Neural cell (in vitro differentiated cells): Measurements from ENCODE around the gene CRAMP1. TPM values are rescaled to one million over a fixed set of nuclear protein-coding genes. Genes with fewer than 3 reads are reported as not detected.

Experiments
- H2AFZ ChIP-seq: fragments of 200-600, 300-800 bp; sonication (generic), shearing (Covaris generic); 2 replicates; pipeline ENCODE4 v1.6.0; 2014; ENCODE audit warnings: low read depth, mild to moderate bottlenecking, antibody characterized with exemption, low read length, moderate library complexity
- H3F3A ChIP-seq: fragments of 200-600 bp; shearing (Covaris generic); 2 replicates; pipeline ENCODE4 v1.6.1; 2016; ENCODE audit warnings: mild to moderate bottlenecking, moderate library complexity, mixed read lengths, antibody characterized with exemption, low read length; ENCODE audit not compliant: insufficient read depth, poor library complexity, severe bottlenecking
- H3K27ac ChIP-seq: fragments of 200-600, 300-800 bp; sonication (generic), shearing (Covaris generic); 2 replicates; pipeline ENCODE4 v1.5.1; 2014; ENCODE audit warnings: mild to moderate bottlenecking, low read length, moderate library complexity
- H3K27me3 ChIP-seq: fragments of 300-800, 200-600 bp; sonication (generic), shearing (Covaris generic); 2 replicates; pipeline ENCODE4 v1.6.0; 2014; ENCODE audit warnings: mild to moderate bottlenecking, low read depth, low read length, moderate library complexity; ENCODE audit not compliant: insufficient read depth
- H3K36me3 ChIP-seq: fragments of 300-800, 200-600 bp; sonication (generic), shearing (Covaris generic); 2 replicates; pipeline ENCODE4 v1.5.1; 2014; ENCODE audit warnings: mild to moderate bottlenecking, antibody characterized with exemption, low read length, moderate library complexity; ENCODE audit not compliant: insufficient read depth
- H3K4me2 ChIP-seq: fragments of 300-800, 200-600 bp; sonication (generic), shearing (Covaris generic); 2 replicates; pipeline ENCODE4 v1.6.0; 2014; ENCODE audit warnings: mild to moderate bottlenecking, low read length
- H3K4me3 ChIP-seq: fragments of 300-800, 200-600 bp; sonication (generic), shearing (Covaris generic); 2 replicates; pipeline ENCODE4 v1.5.1; 2014; ENCODE audit warnings: mild to moderate bottlenecking, low read length, moderate library complexity
- H3K79me2 ChIP-seq: fragments of 200-600 bp; shearing (Covaris generic); replicated peaks from 2 replicates; pipeline ENCODE4 v1.6.0; 2014; ENCODE audit warnings: mild to moderate bottlenecking, low read length, moderate library complexity; ENCODE audit not compliant: insufficient read depth
- H3K9ac ChIP-seq: fragments of 300-800, 200-600 bp; sonication (generic), shearing (Covaris generic); 2 replicates; pipeline ENCODE4 v1.6.1; 2016; ENCODE audit warnings: mild to moderate bottlenecking, low read length, mixed read lengths
- H3K9me2 ChIP-seq: fragments of 200-600 bp; shearing (Covaris generic); 2 replicates; pipeline ENCODE4 v1.6.1; 2016; ENCODE audit warnings: mild to moderate bottlenecking, low read length, mixed read lengths; ENCODE audit not compliant: insufficient read depth
- H3K9me3 ChIP-seq: fragments of 200-600, 300-800 bp; sonication (generic), shearing (Covaris generic); 2 replicates; pipeline ENCODE4 v1.6.1; 2016; ENCODE audit warnings: mild to moderate bottlenecking, mixed run types, low read length, moderate library complexity, mixed read lengths
- H4K20me1 ChIP-seq: fragments of 200-600 bp; shearing (Covaris generic); 2 replicates; pipeline ENCODE4 v1.6.1; 2016; ENCODE audit warnings: mild to moderate bottlenecking, mixed run types; ENCODE audit not compliant: insufficient read depth
- EP300 ChIP-seq: fragments of 450-650 bp; conservative IDR thresholded peaks from 2 replicates; pipeline ENCODE4 v1.6.1; 2014; ENCODE audit warnings: antibody characterized with exemption, mild to moderate bottlenecking, moderate library complexity; ENCODE audit not compliant: poor library complexity, severe bottlenecking
- EZH2 ChIP-seq: fragments of 200-600, 300-800 bp; shearing (Covaris generic), sonication (generic); IDR thresholded peaks from 2 replicates; pipeline ENCODE4 v1.6.1; 2014; ENCODE audit warnings: antibody characterized with exemption, low read length, borderline replicate concordance, mild to moderate bottlenecking; ENCODE audit not compliant: insufficient read depth, poor library complexity, severe bottlenecking
- MXI1 ChIP-seq: fragments of 450-650 bp; conservative IDR thresholded peaks from 2 replicates; pipeline ENCODE4 v1.6.1; 2014; ENCODE audit warnings: antibody characterized with exemption, mild to moderate bottlenecking; ENCODE audit not compliant: poor library complexity, severe bottlenecking
- POLR2AphosphoS5 ChIP-seq: IDR thresholded peaks from 2 replicates; pipeline ENCODE4 v1.6.1; 2012
- RAD21 ChIP-seq: fragments of 450-650 bp; conservative IDR thresholded peaks from 2 replicates; pipeline ENCODE4 v1.6.1; 2014; ENCODE audit warnings: antibody characterized with exemption, mild to moderate bottlenecking, moderate library complexity
- SMC3 ChIP-seq: fragments of 450-650 bp; conservative IDR thresholded peaks from 2 replicates; pipeline ENCODE4 v1.6.1; 2014; ENCODE audit warnings: antibody characterized with exemption, mild to moderate bottlenecking, moderate library complexity; ENCODE audit not compliant: poor library complexity
- TAF1 ChIP-seq: IDR thresholded peaks from 2 replicates; pipeline ENCODE4 v1.6.1; 2012; ENCODE audit warnings: low read depth
- polyA plus RNA-seq: library from polyadenylated mRNA; depleted of rRNA; stranded (reverse); fragments of >200 nt; gene quantifications from 2 replicates; pipeline ENCODE4 v1.2.3, GENCODE V29; 2014
- TF ChIP-seq, protein P1 (sequence below): fragments of 450-650 bp; IDR thresholded peaks from 2 replicates; pipeline ENCODE4 v1.5.1; 2014; ENCODE audit warnings: antibody characterized with exemption, mild to moderate bottlenecking, moderate library complexity; ENCODE audit not compliant: poor library complexity, severe bottlenecking
- TF ChIP-seq, protein P2 (sequence below): IDR thresholded peaks from 2 replicates; pipeline ENCODE4 v1.6.1; 2012; ENCODE audit warnings: borderline replicate concordance

The CRAMP1 gene
- polyA plus RNA-seq, 1 donor from 2014 or later: 11.1 TPM

DNA sequence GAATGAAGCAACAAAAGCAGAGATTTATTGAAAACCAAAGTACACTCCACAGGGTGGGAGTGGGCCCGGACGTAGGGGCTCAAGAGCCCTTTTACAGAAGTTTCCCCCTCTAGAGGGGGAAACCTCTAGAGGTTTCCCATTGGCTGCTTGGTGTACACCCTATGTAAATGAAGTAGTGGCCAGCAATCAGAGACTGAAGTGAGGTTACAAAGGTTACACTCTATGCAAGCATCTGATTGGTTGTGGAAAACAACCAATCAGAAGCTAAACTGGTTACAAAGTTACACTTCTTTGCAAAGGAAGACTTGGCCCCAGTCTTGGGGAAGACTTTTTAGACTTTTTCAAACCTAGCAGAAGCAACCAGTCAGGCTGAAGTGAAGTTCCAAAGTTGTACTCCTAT lies 27.1 kb downstream of the CRAMP1 start:
- H3K9me2 ChIP-seq: no peaks in the 10 kb centered on the region
- H3K36me3 ChIP-seq: no peaks in the 10 kb centered on the region
- no peak overlapping the region for H3K4me3 ChIP-seq
- TF ChIP-seq, protein P1, sequence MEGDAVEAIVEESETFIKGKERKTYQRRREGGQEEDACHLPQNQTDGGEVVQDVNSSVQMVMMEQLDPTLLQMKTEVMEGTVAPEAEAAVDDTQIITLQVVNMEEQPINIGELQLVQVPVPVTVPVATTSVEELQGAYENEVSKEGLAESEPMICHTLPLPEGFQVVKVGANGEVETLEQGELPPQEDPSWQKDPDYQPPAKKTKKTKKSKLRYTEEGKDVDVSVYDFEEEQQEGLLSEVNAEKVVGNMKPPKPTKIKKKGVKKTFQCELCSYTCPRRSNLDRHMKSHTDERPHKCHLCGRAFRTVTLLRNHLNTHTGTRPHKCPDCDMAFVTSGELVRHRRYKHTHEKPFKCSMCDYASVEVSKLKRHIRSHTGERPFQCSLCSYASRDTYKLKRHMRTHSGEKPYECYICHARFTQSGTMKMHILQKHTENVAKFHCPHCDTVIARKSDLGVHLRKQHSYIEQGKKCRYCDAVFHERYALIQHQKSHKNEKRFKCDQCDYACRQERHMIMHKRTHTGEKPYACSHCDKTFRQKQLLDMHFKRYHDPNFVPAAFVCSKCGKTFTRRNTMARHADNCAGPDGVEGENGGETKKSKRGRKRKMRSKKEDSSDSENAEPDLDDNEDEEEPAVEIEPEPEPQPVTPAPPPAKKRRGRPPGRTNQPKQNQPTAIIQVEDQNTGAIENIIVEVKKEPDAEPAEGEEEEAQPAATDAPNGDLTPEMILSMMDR: no peak
- no peak for TF ChIP-seq EZH2
- no peak for TF ChIP-seq RAD21
- TF ChIP-seq MXI1: no peak
- TF ChIP-seq SMC3: no peak
- no peak for TF ChIP-seq EP300
- no peak overlapping the region for H3K9ac ChIP-seq
- no peak overlapping the region for H3K4me2 ChIP-seq
- H2AFZ ChIP-seq: no peak overlapping the region
- H3K9me3 ChIP-seq: no peaks in the 10 kb centered on the region
- H3F3A ChIP-seq: no peaks in the 10 kb centered on the region
- H3K27me3 ChIP-seq: no peaks in the 10 kb centered on the region
- no peaks in the 10 kb centered on the region for H4K20me1 ChIP-seq
- H3K27ac ChIP-seq: no peak overlapping the region
- H3K79me2 ChIP-seq: peaks cover 4% of the 10 kb centered on the region

DNA sequence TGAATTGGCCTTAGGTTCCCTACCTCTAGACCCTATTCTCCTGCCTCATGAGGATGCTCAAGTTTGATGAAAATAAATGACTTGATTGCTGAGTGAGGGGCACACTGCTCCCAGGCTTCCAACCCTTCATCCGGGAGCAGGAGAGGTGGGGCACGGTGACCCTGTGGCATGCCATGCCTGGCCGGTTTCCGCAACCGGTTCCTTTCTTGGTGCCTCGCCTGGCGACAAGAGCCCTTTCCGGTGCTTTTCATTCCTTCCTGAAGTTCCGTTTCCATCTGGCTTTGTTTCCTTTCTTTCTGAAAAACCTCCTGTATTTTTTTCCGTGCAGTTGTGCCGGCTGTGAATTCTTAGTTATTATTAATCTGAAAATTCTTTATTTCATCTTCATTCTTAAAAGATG lies 27.7 kb downstream of the CRAMP1 start:
- no peaks in the 10 kb centered on the region for H3K36me3 ChIP-seq

More for the DNA sequence above, 27.7 kb downstream of the CRAMP1 start:
- H3K27ac ChIP-seq: no peak overlapping the region
- TF ChIP-seq EZH2 (no peak), EP300 (no peak), MXI1 (no peak), TAF1 (no peak), POLR2AphosphoS5 (no peak), SMC3 (no peak), RAD21 (no peak)
- TF ChIP-seq, protein P1: no peak
- TF ChIP-seq, protein P2, sequence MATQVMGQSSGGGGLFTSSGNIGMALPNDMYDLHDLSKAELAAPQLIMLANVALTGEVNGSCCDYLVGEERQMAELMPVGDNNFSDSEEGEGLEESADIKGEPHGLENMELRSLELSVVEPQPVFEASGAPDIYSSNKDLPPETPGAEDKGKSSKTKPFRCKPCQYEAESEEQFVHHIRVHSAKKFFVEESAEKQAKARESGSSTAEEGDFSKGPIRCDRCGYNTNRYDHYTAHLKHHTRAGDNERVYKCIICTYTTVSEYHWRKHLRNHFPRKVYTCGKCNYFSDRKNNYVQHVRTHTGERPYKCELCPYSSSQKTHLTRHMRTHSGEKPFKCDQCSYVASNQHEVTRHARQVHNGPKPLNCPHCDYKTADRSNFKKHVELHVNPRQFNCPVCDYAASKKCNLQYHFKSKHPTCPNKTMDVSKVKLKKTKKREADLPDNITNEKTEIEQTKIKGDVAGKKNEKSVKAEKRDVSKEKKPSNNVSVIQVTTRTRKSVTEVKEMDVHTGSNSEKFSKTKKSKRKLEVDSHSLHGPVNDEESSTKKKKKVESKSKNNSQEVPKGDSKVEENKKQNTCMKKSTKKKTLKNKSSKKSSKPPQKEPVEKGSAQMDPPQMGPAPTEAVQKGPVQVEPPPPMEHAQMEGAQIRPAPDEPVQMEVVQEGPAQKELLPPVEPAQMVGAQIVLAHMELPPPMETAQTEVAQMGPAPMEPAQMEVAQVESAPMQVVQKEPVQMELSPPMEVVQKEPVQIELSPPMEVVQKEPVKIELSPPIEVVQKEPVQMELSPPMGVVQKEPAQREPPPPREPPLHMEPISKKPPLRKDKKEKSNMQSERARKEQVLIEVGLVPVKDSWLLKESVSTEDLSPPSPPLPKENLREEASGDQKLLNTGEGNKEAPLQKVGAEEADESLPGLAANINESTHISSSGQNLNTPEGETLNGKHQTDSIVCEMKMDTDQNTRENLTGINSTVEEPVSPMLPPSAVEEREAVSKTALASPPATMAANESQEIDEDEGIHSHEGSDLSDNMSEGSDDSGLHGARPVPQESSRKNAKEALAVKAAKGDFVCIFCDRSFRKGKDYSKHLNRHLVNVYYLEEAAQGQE: no peak
- H3F3A ChIP-seq: no peaks in the 10 kb centered on the region
- H4K20me1 ChIP-seq: no peaks in the 10 kb centered on the region
- no peaks in the 10 kb centered on the region for H3K27me3 ChIP-seq
- H3K9ac ChIP-seq: no peak overlapping the region
- no peaks in the 10 kb centered on the region for H3K9me2 ChIP-seq
- no peaks in the 10 kb centered on the region for H3K9me3 ChIP-seq
- H2AFZ ChIP-seq: no peak overlapping the region
- no peak overlapping the region for H3K4me2 ChIP-seq
- H3K79me2 ChIP-seq: no peaks in the 10 kb centered on the region
- H3K4me3 ChIP-seq: no peak overlapping the region
